WI38 (cell line): Measurements from ENCODE around the gene PKNOX2.

Experiments used
- H3K4me3 ChIP-seq: 2 replicates; pipeline ENCODE4 v1.5.1; 2011; ENCODE audit warnings: low read depth, mild to moderate bottlenecking, control low read depth, low read length
- TF ChIP-seq, protein P1 (sequence below): IDR thresholded peaks from 2 replicates; pipeline ENCODE4 v1.5.1; 2012; ENCODE audit warnings: low read depth, mild to moderate bottlenecking, control low read depth, low read length

PKNOX2 gene

DNA sequence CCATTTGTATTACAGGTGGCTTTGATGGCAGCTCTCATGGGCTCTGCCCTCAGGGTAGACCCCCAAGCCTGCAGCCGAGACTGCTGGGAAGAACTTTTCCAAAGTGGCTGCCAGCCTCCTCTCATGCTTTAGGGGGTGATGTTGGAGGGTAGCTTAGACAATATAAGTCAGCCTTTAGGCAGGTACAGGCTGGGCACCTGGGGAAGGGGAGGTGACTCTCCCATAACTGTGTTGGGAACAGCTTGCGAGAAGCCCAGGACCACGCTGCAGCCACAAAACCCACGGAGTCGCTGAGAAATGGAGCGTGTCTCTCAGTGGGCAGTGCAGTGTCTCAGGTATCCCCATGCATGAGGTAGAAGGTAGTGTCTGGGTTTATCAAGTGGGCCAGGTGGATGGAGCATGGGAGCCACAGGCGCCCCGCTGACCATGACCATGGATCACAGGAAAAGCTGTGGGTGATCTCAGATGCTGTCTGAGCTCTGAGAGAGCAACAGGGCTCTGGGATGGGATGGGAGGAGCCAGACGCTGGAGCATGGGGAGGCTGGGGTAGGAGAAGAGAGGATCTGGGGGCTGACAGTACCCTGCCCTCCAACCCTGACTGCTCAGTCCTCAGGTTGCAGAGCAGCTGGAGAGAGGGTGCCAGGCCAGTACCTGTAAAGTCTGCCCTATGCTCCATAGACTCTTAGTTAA lies 216.3 kb downstream of the PKNOX2 start:
- no peak overlapping the region for H3K4me3 ChIP-seq
- TF ChIP-seq, protein P1, sequence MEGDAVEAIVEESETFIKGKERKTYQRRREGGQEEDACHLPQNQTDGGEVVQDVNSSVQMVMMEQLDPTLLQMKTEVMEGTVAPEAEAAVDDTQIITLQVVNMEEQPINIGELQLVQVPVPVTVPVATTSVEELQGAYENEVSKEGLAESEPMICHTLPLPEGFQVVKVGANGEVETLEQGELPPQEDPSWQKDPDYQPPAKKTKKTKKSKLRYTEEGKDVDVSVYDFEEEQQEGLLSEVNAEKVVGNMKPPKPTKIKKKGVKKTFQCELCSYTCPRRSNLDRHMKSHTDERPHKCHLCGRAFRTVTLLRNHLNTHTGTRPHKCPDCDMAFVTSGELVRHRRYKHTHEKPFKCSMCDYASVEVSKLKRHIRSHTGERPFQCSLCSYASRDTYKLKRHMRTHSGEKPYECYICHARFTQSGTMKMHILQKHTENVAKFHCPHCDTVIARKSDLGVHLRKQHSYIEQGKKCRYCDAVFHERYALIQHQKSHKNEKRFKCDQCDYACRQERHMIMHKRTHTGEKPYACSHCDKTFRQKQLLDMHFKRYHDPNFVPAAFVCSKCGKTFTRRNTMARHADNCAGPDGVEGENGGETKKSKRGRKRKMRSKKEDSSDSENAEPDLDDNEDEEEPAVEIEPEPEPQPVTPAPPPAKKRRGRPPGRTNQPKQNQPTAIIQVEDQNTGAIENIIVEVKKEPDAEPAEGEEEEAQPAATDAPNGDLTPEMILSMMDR: no peak

DNA sequence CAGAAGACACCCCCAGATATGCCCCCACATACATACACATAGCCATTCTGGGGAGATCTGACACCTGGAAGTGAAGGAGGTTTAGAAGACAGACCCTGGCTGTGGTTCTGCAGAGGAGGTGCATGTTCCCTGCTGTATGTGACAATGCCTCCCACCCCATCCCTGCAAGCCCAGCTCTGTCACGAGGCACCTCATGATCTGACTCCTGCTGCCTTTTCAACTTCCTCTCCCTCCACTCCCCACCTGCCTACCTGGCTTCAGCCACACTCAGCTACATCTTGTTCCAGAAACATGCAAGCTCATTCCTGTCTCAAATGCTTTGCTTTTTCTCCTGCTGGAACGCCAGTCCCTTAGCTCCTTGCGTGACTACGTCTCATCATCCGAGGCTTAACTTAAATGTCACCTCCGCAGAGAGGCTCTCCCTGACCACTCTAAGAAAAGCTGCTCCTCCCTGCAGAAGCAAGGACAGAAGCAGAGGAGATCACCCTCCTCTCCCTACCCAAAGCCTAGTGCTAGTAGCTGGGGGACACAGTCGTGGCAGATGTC lies 217.0 kb downstream of the PKNOX2 start:
- no peak overlapping the region for H3K4me3 ChIP-seq
- TF ChIP-seq, protein P1: no peak

GRCh38 chr11:125382314-125382791 lies 217.8 kb downstream of the PKNOX2 start:
- TF ChIP-seq, protein P1: no peak
- H3K4me3 ChIP-seq: no peak overlapping the region

DNA sequence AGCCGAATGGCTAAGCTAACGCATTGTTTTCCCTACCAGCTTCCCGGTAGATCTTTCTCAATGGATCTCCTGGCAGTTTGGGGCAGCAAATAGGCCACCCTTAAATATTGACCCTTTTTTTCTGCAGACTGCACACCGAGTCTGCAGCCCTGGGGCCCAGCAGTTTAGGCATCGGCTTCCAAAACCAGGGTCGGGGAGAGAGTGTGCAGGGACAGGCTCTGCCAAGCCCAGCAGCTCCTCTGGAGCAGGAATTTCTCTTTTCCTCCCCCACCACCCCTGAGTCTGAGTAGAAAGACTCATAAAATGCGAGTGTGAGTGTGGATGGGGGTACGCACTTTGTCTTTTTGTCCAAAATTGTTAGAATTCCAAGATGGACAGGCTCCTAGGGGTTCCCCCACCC lies 218.3 kb downstream of the PKNOX2 start:
- TF ChIP-seq, protein P1: no peak

DNA sequence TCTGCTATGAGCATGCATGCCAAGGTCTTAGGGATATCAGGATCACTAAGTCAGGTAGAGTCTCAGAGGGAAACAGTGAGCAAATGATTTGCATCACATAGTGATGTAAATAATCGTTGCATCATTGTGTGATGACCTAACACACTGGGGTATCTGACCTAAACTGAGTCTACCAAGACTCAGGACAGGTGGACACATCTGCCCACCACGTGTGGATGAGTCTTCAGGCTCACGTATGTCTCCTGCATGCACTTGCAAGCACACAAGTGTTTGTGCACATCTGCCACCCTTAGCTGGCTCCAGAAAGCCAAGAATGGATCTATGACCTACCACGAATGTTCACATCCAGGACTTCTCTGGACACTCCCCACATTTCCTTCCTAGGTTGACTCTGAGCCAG lies 220.3 kb downstream of the PKNOX2 start:
- TF ChIP-seq, protein P1: no peak
- no peak overlapping the region for H3K4me3 ChIP-seq

More for the DNA sequence above, 218.3 kb downstream of the PKNOX2 start:
- H3K4me3 ChIP-seq: no peak overlapping the region

DNA sequence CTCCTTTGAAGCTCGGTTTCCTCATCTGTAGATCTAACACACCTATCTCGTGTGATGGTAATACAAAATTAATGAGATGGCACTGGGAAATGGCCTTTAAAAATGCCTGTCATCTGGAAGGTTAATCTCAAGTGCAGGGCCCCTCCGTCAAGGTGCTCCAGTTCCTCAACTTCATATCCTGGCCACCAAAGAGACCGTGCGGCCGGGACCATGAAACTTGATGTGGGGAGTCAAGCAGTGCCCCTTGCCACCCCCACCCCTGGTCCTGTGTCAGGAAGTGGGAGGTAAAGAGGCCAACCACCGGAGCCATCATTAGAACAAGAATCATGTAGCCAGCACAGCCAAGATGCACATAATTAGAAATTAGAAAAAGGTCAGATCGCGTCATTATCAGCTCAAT lies 223.3 kb downstream of the PKNOX2 start:
- H3K4me3 ChIP-seq: no peak overlapping the region
- TF ChIP-seq, protein P1: no peak

- TF ChIP-seq, protein P1: no peak
- no peak overlapping the region for H3K4me3 ChIP-seq
Observed at GRCh38 chr11:125388611-125389010, 224.1 kb downstream of the PKNOX2 start.
